ENCODE data around the gene AP3B1. TPM values are rescaled to one million over a fixed set of nuclear protein-coding genes. Genes with fewer than 3 reads are reported as not detected.

AP3B1 gene
- total RNA-seq, 1 experiment from 2014 or later: 64.6 TPM

- DNase-seq (ENCODE audit: low read depth): peak; percentile 42
Observed at GRCh38 chr5:78005021-78005785, 289.3 kb downstream of the AP3B1 start.

GRCh38 chr5:78004559-78004958, 289.9 kb downstream of the AP3B1 start:
- no peak for DNase-seq (ENCODE audit: low read depth)

GRCh38 chr5:78003919-78004318, 290.6 kb downstream of the AP3B1 start:
- peak; percentile 38 for DNase-seq (ENCODE audit: low read depth)

- no peak for DNase-seq (ENCODE audit: low read depth)
Observed at GRCh38 chr5:78003450-78003849, 291.0 kb downstream of the AP3B1 start.

GRCh38 chr5:78002690-78003089, 291.8 kb downstream of the AP3B1 start:
- DNase-seq (ENCODE audit: low read depth): no peak

- no peak for DNase-seq (ENCODE audit: low read depth)
Observed at GRCh38 chr5:78001197-78001596, 293.3 kb downstream of the AP3B1 start.

- no peak for DNase-seq (ENCODE audit: low read depth)
Observed at GRCh38 chr5:78000191-78000590, 294.3 kb downstream of the AP3B1 start.

- no peak for DNase-seq (ENCODE audit: low read depth)
Observed at GRCh38 chr5:77999399-77999798, 295.1 kb downstream of the AP3B1 start.

GRCh38 chr5:77996943-77997342, 297.6 kb downstream of the AP3B1 start:
- no peak for DNase-seq (ENCODE audit: low read depth)

- DNase-seq (ENCODE audit: low read depth): peak; percentile 34
Observed at GRCh38 chr5:77995793-77996409, 298.6 kb downstream of the AP3B1 start.

- no peak for DNase-seq (ENCODE audit: low read depth)
Observed at GRCh38 chr5:77994943-77995342, 299.6 kb downstream of the AP3B1 start.

- no peak for DNase-seq (ENCODE audit: low read depth)
Observed at GRCh38 chr5:77993855-77994318, 300.6 kb downstream of the AP3B1 start.

GRCh38 chr5:77993141-77993854, 301.2 kb downstream of the AP3B1 start:
- no peak for DNase-seq (ENCODE audit: low read depth)

- no peak for DNase-seq (ENCODE audit: low read depth)
Observed at GRCh38 chr5:77991084-77991483, 303.4 kb downstream of the AP3B1 start.

- DNase-seq (ENCODE audit: low read depth): no peak
Observed at GRCh38 chr5:77990020-77990419, 304.5 kb downstream of the AP3B1 start.

- DNase-seq (ENCODE audit: low read depth): no peak
Observed at GRCh38 chr5:77987988-77988387, 306.5 kb downstream of the AP3B1 start.

GRCh38 chr5:77987331-77987730, 307.2 kb downstream of the AP3B1 start:
- no peak for DNase-seq (ENCODE audit: low read depth)

GRCh38 chr5:77986261-77986660, 308.2 kb downstream of the AP3B1 start:
- no peak for DNase-seq (ENCODE audit: low read depth)

GRCh38 chr5:77985247-77985646, 309.3 kb downstream of the AP3B1 start:
- no peak for DNase-seq (ENCODE audit: low read depth)

GRCh38 chr5:77984587-77984986, 309.9 kb downstream of the AP3B1 start:
- no peak for DNase-seq (ENCODE audit: low read depth)

- DNase-seq (ENCODE audit: low read depth): no peak
Observed at GRCh38 chr5:77983482-77984199, 310.9 kb downstream of the AP3B1 start.

GRCh38 chr5:77981820-77982219, 312.7 kb downstream of the AP3B1 start:
- no peak for DNase-seq (ENCODE audit: low read depth)

Measured in LHCN-M2 (cell line).